Measurements from ENCODE around the gene KCTD17. TPM values are rescaled to one million over a fixed set of nuclear protein-coding genes. Genes with fewer than 3 reads are reported as not detected.

Gene KCTD17
- total RNA-seq, 1 donor from 2014 or later, result 28.9 TPM

- peaks cover 33% of the 10 kb centered on the region for H3K27me3 Mint-ChIP-seq
Observed at GRCh38 chr22:37097346-37097745, 45.8 kb downstream of the KCTD17 start.

GRCh38 chr22:37098976-37099591, 47.5 kb downstream of the KCTD17 start:
- DNase-seq (no peak), ATAC-seq (ENCODE audit: low read depth) (peak; percentile 53)
- ChIA-PET CTCF (interaction anchor here (0.8 kb wide), 1 partner anchor 9 kb away, joined by 3 read pairs; no protein-coding TSS in a partner anchor), POLR2A (interaction anchor here (0.6 kb wide), 1 partner anchor 23 kb away, joined by 3 read pairs; no protein-coding TSS in a partner anchor)
- peaks cover 14% of the 10 kb centered on the region for H3K4me1 Mint-ChIP-seq
- H3K27ac Mint-ChIP-seq, result no peak overlapping the region
- intact Hi-C loops (cut with micrococcal nuclease), result no loop called here
- H3K36me3 Mint-ChIP-seq (ENCODE audit: low read depth), result no peaks in the 10 kb centered on the region
- H3K27me3 Mint-ChIP-seq, result peaks cover 29% of the 10 kb centered on the region
- H3K4me3 Mint-ChIP-seq, result no peak overlapping the region
- no peaks in the 10 kb centered on the region for H3K9me3 Mint-ChIP-seq
- no peak for TF ChIP-seq CTCF (IDR thresholded peaks at IDR 0.05)

More at GRCh38 chr22:37097346-37097745, 45.8 kb downstream of the KCTD17 start:
- no peak for DNase-seq
- Mint-ChIP-seq H3K27ac (no peak overlapping the region), H3K4me1 (peaks cover 11% of the 10 kb centered on the region), H3K4me3 (no peak overlapping the region), H3K9me3 (no peaks in the 10 kb centered on the region), H3K36me3 (ENCODE audit: low read depth) (no peaks in the 10 kb centered on the region)
- no peak for TF ChIP-seq CTCF (IDR thresholded peaks at IDR 0.05)
- CTCF ChIA-PET, result no interaction called here
- no peak for ATAC-seq (ENCODE audit: low read depth)
- intact Hi-C loops (cut with micrococcal nuclease), result no loop called here
- POLR2A ChIA-PET, result no interaction called here

- ATAC-seq (ENCODE audit: low read depth) (peak; percentile 80), DNase-seq (no peak)
- H3K36me3 Mint-ChIP-seq (ENCODE audit: low read depth), result no peaks in the 10 kb centered on the region
- H3K27me3 Mint-ChIP-seq, result peaks cover 18% of the 10 kb centered on the region
- H3K4me1 Mint-ChIP-seq, result peaks cover 15% of the 10 kb centered on the region
- no peak overlapping the region for H3K27ac Mint-ChIP-seq
- POLR2A ChIA-PET, result no interaction called here
- TF ChIP-seq CTCF (IDR thresholded peaks at IDR 0.05), result no peak
- intact Hi-C loops (cut with micrococcal nuclease), result no loop called here
- CTCF ChIA-PET, result no interaction called here
- no peak overlapping the region for H3K4me3 Mint-ChIP-seq
- no peaks in the 10 kb centered on the region for H3K9me3 Mint-ChIP-seq
Observed at GRCh38 chr22:37100589-37101127, 49.1 kb downstream of the KCTD17 start.

GRCh38 chr22:37101311-37102066, 49.9 kb downstream of the KCTD17 start:
- ATAC-seq (ENCODE audit: low read depth) (no peak), DNase-seq (no peak)
- Mint-ChIP-seq H3K4me1 (peaks cover 15% of the 10 kb centered on the region), H3K4me3 (no peak overlapping the region), H3K27ac (no peak overlapping the region), H3K9me3 (no peaks in the 10 kb centered on the region), H3K27me3 (peaks cover 13% of the 10 kb centered on the region), H3K36me3 (ENCODE audit: low read depth) (no peaks in the 10 kb centered on the region)
- ChIA-PET POLR2A (no interaction called here), CTCF (no interaction called here)
- TF ChIP-seq CTCF (IDR thresholded peaks at IDR 0.05), result no peak
- intact Hi-C loops (cut with micrococcal nuclease), result no loop called here

- ATAC-seq (ENCODE audit: low read depth), result no peak
- no peak overlapping the region for H3K4me3 Mint-ChIP-seq
- peaks cover 15% of the 10 kb centered on the region for H3K4me1 Mint-ChIP-seq
- no peak overlapping the region for H3K27ac Mint-ChIP-seq
- no peak for TF ChIP-seq CTCF (IDR thresholded peaks at IDR 0.05)
- no peaks in the 10 kb centered on the region for H3K9me3 Mint-ChIP-seq
- intact Hi-C loops (cut with micrococcal nuclease), result no loop called here
- CTCF ChIA-PET, result no interaction called here
- no peaks in the 10 kb centered on the region for H3K36me3 Mint-ChIP-seq (ENCODE audit: low read depth)
- peaks cover 9% of the 10 kb centered on the region for H3K27me3 Mint-ChIP-seq
- POLR2A ChIA-PET, result no interaction called here
- DNase-seq, result no peak
Observed at GRCh38 chr22:37103151-37103550, 51.6 kb downstream of the KCTD17 start.

Data from activated B cell treated with CpG ODN at 0.5 μM for 24 hours (primary cell).